Osteoblast (primary cell): ENCODE measurements around the gene PRKCA. TPM values are rescaled to one million over a fixed set of nuclear protein-coding genes. Genes with fewer than 3 reads are reported as not detected.
A peak's percentile ranks its signal among the peaks of the same experiment; 100 is the strongest.

Experiments used
- DNase-seq: peaks from one replicate; pipeline ENCODE4 v3.0.0; 2011; ENCODE audit warnings: low spot score, mixed read lengths; ENCODE audit not compliant: insufficient read length; ENCODE audit errors: missing footprints
- H2AFZ ChIP-seq: 2 replicates; pipeline ENCODE4 v1.6.0; 2011; ENCODE audit warnings: mild to moderate bottlenecking, low read length
- H3K27ac ChIP-seq: 2 replicates; pipeline ENCODE4 v1.5.1; 2011; ENCODE audit warnings: mild to moderate bottlenecking, low read depth, low read length, moderate library complexity
- H3K27me3 ChIP-seq: 2 replicates; pipeline ENCODE4 v1.6.0; 2012; ENCODE audit warnings: mild to moderate bottlenecking, control low read depth, inconsistent platforms, low read length, moderate library complexity; ENCODE audit not compliant: insufficient read depth
- H3K36me3 ChIP-seq: 2 replicates; pipeline ENCODE4 v1.5.1; 2011; ENCODE audit warnings: mild to moderate bottlenecking, low read length, control low read depth, moderate library complexity; ENCODE audit not compliant: insufficient read depth
- H3K4me1 ChIP-seq: 2 replicates; pipeline ENCODE4 v1.5.1; 2011; ENCODE audit warnings: mild to moderate bottlenecking, low read length, control low read depth, moderate library complexity; ENCODE audit not compliant: insufficient read depth
- H3K4me2 ChIP-seq: 2 replicates; pipeline ENCODE4 v1.6.0; 2011; ENCODE audit warnings: mild to moderate bottlenecking, low read length; ENCODE audit not compliant: insufficient read depth
- H3K4me3 ChIP-seq: fragments of 200-600 bp; sonication (generic); 3 replicates; pipeline ENCODE4 v1.5.1; 2012; ENCODE audit warnings: mild to moderate bottlenecking, low read length, inconsistent platforms; ENCODE audit not compliant: insufficient read depth
- H3K79me2 ChIP-seq: 2 replicates; pipeline ENCODE4 v1.6.0; 2012; ENCODE audit warnings: mild to moderate bottlenecking, low read length, control low read depth, inconsistent platforms; ENCODE audit not compliant: insufficient read depth
- H3K9me3 ChIP-seq: 2 replicates; pipeline ENCODE4 v1.5.1; 2011; ENCODE audit warnings: low read depth, low read length, control low read depth
- H4K20me1 ChIP-seq: 2 replicates; pipeline ENCODE4 v1.6.0; 2012; ENCODE audit warnings: mild to moderate bottlenecking, low read length, control low read depth; ENCODE audit not compliant: insufficient read depth
- total RNA-seq: library from RNA; depleted of rRNA; stranded (reverse); fragments of >200 nt; gene quantifications from 2 replicates; pipeline ENCODE4 v1.2.3, GENCODE V29; 2012
- TF ChIP-seq, protein P1 (sequence below): IDR thresholded peaks from 2 replicates; pipeline ENCODE4 v1.5.1; 2011; ENCODE audit warnings: mild to moderate bottlenecking, low read depth, low read length, moderate library complexity; ENCODE audit errors: extremely low read depth

The PRKCA gene
- total RNA-seq, 1 donor, result 46.0 TPM

DNA sequence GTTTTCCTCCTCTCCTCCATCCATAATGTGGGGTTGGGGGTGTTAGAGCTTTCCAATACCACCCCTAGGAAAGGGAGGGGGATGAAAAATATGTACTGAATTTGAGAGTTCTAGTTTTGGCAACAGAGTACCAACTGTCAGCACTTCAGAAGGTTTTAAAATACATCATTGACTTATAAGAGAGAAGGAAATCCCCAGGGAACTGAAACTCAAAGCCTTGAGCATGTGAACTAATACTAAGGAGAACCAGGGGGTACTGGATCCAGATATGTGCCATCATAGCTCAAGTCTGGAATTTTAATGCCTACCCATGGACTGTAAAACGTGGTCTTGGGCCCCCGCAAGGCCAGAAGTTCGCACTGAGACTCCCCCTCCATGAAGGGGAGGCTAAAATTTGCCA, 548.3 kb downstream of the PRKCA start:
- H3K27me3 ChIP-seq, result peaks cover 6% of the 10 kb centered on the region
- TF ChIP-seq, protein P1, sequence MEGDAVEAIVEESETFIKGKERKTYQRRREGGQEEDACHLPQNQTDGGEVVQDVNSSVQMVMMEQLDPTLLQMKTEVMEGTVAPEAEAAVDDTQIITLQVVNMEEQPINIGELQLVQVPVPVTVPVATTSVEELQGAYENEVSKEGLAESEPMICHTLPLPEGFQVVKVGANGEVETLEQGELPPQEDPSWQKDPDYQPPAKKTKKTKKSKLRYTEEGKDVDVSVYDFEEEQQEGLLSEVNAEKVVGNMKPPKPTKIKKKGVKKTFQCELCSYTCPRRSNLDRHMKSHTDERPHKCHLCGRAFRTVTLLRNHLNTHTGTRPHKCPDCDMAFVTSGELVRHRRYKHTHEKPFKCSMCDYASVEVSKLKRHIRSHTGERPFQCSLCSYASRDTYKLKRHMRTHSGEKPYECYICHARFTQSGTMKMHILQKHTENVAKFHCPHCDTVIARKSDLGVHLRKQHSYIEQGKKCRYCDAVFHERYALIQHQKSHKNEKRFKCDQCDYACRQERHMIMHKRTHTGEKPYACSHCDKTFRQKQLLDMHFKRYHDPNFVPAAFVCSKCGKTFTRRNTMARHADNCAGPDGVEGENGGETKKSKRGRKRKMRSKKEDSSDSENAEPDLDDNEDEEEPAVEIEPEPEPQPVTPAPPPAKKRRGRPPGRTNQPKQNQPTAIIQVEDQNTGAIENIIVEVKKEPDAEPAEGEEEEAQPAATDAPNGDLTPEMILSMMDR, result no peak
- no peaks in the 10 kb centered on the region for H3K4me1 ChIP-seq
- H2AFZ ChIP-seq, result no peak overlapping the region
- H4K20me1 ChIP-seq, result no peaks in the 10 kb centered on the region
- H3K27ac ChIP-seq, result no peak overlapping the region
- no peaks in the 10 kb centered on the region for H3K36me3 ChIP-seq
- no peak overlapping the region for H3K4me3 ChIP-seq
- DNase-seq, result no peak
- no peaks in the 10 kb centered on the region for H3K79me2 ChIP-seq
- no peak overlapping the region for H3K4me2 ChIP-seq
- H3K9me3 ChIP-seq, result no peaks in the 10 kb centered on the region

DNA sequence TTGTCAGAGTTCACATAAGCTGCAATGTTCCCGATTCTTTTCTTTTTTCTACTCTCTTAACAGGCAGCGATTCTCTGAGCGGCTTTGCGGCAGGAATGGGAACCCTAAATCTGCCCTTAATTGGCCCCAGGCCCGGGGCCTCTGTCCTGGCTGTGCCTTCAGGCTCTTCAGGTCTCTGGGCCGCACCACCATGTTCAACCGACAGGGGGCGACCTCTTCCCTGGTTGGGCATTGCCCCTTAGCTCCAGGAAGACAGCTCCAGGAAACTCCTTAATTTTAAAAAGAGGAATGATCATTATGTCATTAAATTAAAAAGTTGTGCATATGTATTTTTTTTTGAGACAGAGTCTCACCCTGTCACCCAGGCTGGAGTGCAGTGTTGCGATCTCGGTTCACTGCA, 552.8 kb downstream of the PRKCA start:
- Histone ChIP-seq H3K4me2 (no peak overlapping the region), H3K4me3 (no peak overlapping the region), H2AFZ (no peak overlapping the region), H3K27ac (no peak overlapping the region), H3K9me3 (no peaks in the 10 kb centered on the region), H3K4me1 (no peaks in the 10 kb centered on the region), H4K20me1 (no peaks in the 10 kb centered on the region), H3K36me3 (no peaks in the 10 kb centered on the region), H3K79me2 (no peaks in the 10 kb centered on the region), H3K27me3 (peaks cover 15% of the 10 kb centered on the region)
- DNase-seq, result no peak
- TF ChIP-seq, protein P1, result peak; percentile 35

DNA sequence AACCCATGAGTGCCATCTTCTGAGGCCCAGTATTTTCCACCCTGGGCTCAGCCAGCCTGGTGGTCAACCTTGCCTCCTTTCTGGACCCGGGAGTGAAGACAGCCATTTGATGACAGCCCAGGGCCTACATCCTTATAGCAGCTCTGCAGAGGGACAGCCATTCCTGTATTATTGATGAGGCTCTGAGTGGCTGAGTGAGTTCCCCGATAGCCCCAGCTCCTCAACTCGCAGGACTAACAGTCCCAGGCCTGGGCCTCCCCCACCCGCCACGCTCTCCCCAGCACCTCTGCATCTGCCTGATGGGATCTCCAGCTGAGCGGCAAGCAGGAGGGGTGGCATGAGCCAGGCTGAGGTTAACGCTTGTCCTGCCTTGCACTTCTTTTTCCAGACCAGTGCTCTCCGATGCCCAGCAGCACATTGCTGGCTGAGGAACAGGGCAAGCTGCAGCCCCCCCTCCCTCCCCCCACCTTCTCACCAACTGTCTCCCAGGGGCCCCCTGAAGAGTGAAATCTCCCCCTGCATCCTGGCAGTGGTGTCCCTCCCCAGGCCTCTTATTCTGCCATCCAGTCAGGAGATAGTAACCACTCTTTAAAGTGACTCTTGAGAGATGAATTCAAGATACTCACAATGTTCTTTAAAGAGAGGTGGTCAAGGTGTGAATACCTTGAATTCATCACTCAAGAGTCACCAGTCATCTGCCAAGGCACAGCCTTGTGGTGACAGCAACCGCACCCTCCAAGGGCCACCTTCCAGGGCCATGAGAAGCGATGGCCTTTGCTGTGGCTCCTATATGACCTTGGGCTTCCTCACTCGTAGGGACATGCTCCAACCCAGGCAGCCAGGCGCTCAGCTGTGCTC, 556.0 kb downstream of the PRKCA start:
- Histone ChIP-seq H3K27me3 (peaks cover 24% of the 10 kb centered on the region), H3K4me3 (no peak overlapping the region), H4K20me1 (no peaks in the 10 kb centered on the region), H3K9me3 (no peaks in the 10 kb centered on the region), H3K36me3 (no peaks in the 10 kb centered on the region), H2AFZ (no peak overlapping the region), H3K4me1 (no peaks in the 10 kb centered on the region), H3K79me2 (no peaks in the 10 kb centered on the region), H3K27ac (no peak overlapping the region), H3K4me2 (no peak overlapping the region)
- TF ChIP-seq, protein P1, result no peak
- DNase-seq, result no peak

DNA sequence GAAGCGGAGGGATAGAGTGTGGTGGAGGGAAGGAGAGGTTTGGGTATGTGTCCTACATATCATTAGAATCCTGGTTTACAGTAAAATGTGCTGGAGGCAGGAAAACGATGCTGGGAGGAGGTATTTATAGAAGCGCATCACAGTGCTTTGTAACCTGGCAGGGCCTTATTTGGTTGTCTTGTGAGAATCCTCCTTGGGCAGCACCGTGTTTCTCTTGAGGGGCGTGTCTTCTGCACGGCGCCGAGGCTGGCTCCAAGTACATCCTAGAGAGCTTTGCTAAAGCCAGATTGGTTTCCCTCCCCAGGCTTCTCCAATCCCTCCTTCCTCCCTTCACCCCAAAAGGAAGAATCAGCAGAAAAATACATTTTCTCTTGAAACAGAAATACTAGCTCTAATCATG, 556.9 kb downstream of the PRKCA start:
- Histone ChIP-seq H3K4me1 (no peaks in the 10 kb centered on the region), H2AFZ (no peak overlapping the region), H3K27me3 (peaks cover 24% of the 10 kb centered on the region), H3K79me2 (no peaks in the 10 kb centered on the region), H3K4me3 (no peak overlapping the region), H3K4me2 (no peak overlapping the region), H4K20me1 (no peaks in the 10 kb centered on the region), H3K36me3 (no peaks in the 10 kb centered on the region), H3K9me3 (no peaks in the 10 kb centered on the region), H3K27ac (no peak overlapping the region)
- DNase-seq, result no peak
- TF ChIP-seq, protein P1, result no peak
